ENCODE data around the gene CORT.
A peak's percentile ranks its signal among the peaks of the same experiment; 100 is the strongest.

CORT gene

GRCh38 chr1:10479296-10479695, 29.5 kb downstream of the CORT start:
- no peak for DNase-seq

- DNase-seq = no peak
Measured at GRCh38 chr1:10480614-10481013, 30.8 kb downstream of the CORT start.

GRCh38 chr1:10484521-10484920, 34.7 kb downstream of the CORT start:
- DNase-seq = no peak

GRCh38 chr1:10489291-10490055, 39.6 kb downstream of the CORT start:
- no peak for DNase-seq

- DNase-seq = no peak
Measured at GRCh38 chr1:10490286-10490970, 40.6 kb downstream of the CORT start.

GRCh38 chr1:10494418-10494753, 44.6 kb downstream of the CORT start:
- no peak for DNase-seq

GRCh38 chr1:10494754-10495474, 45.1 kb downstream of the CORT start:
- DNase-seq = peak; percentile 20

GRCh38 chr1:10495475-10495817, 45.6 kb downstream of the CORT start:
- no peak for DNase-seq

GRCh38 chr1:10495952-10496351, 46.1 kb downstream of the CORT start:
- DNase-seq = no peak

- no peak for DNase-seq
Measured at GRCh38 chr1:10497109-10497508, 47.3 kb downstream of the CORT start.

GRCh38 chr1:10498231-10498630, 48.4 kb downstream of the CORT start:
- DNase-seq = no peak

Measured in NCI-H774 (cell line).